K562 (cell line): ENCODE data around the gene EPOP. TPM values are rescaled to one million over a fixed set of nuclear protein-coding genes. Genes with fewer than 3 reads are reported as not detected.

ENCODE experiments used
- COPS2 ChIP-seq: fragments of 450-650 bp; conservative IDR thresholded peaks from 2 replicates; pipeline ENCODE4 v1.6.1; 2016; ENCODE audit warnings: mild to moderate bottlenecking, moderate library complexity
- ETS2 ChIP-seq: IDR thresholded peaks from 2 replicates; pipeline ENCODE4 v1.6.1; 2016; ENCODE audit warnings: borderline replicate concordance, missing genetic modification characterization, mild to moderate bottlenecking, moderate library complexity, missing compliant biosample characterization; ENCODE audit not compliant: poor library complexity, severe bottlenecking
- EWSR1 ChIP-seq: fragments of 450-650 bp; IDR thresholded peaks from 2 replicates; pipeline ENCODE4 v1.6.1; 2018; ENCODE audit warnings: borderline replicate concordance, mild to moderate bottlenecking, low read depth, moderate library complexity; ENCODE audit not compliant: partially characterized antibody
- GTF2E2 ChIP-seq: fragments of 200-800 bp; sonication (Bioruptor generic); IDR thresholded peaks from 2 replicates; pipeline ENCODE4 v1.6.1; 2016; ENCODE audit warnings: missing genetic modification characterization, missing compliant biosample characterization
- KDM5B ChIP-seq: fragments of 200-600 bp; sonication (generic); IDR thresholded peaks from 2 replicates; pipeline ENCODE4 v1.6.1; 2012; ENCODE audit warnings: low read depth, mild to moderate bottlenecking, moderate library complexity, low read length, control low read depth, inconsistent platforms; ENCODE audit not compliant: insufficient replicate concordance
- MED1 ChIP-seq: sonication (generic); formaldehyde crosslinking; IDR thresholded peaks from 2 replicates; pipeline ENCODE4 v1.8.1; 2023; ENCODE audit warnings: missing genetic modification reagents, borderline replicate concordance
- MYC ChIP-seq, 2 experiments: fragments of 250-450 bp in 1 of 2; sonication (Bioruptor Pico) in 1 of 2; IDR thresholded peaks; 2 replicates each; pipeline versions ENCODE4 v1.5.1 to v1.6.1; 2012 to 2021; ENCODE audit warnings: low read depth in 2 of 2, borderline replicate concordance in 1 of 2, improper control_type of control experiment in 1 of 2, low read length in 1 of 2, mild to moderate bottlenecking in 1 of 2, moderate library complexity in 1 of 2
- RBM17 ChIP-seq: fragments of 200-400 bp; formaldehyde crosslinking; IDR thresholded peaks from 2 replicates; pipeline ENCODE4 v1.6.1; 2017; ENCODE audit warnings: low read depth, mild to moderate bottlenecking, low read length, borderline replicate concordance
- SMAD2 ChIP-seq: fragments of 150-350 bp; IDR thresholded peaks from 2 replicates; pipeline ENCODE4 v1.6.1; 2014; ENCODE audit warnings: low read depth, mild to moderate bottlenecking, low read length
- ZBTB1 ChIP-seq: sonication (generic); formaldehyde crosslinking; IDR thresholded peaks from 2 replicates; pipeline ENCODE4 v1.8.1; 2023; ENCODE audit warnings: missing genetic modification reagents, low read depth, mild to moderate bottlenecking, borderline replicate concordance
- ZBTB7A ChIP-seq: IDR thresholded peaks from 2 replicates; pipeline ENCODE4 v1.6.1; 2011; ENCODE audit warnings: low read depth, mild to moderate bottlenecking, low read length, moderate library complexity, borderline replicate concordance; ENCODE audit not compliant: control insufficient read depth
- ZFP1 ChIP-seq: fragments of 450-650 bp; formaldehyde crosslinking; IDR thresholded peaks from 2 replicates; pipeline ENCODE4 v1.4.0; 2020; ENCODE audit warnings: mild to moderate bottlenecking, mixed read lengths
- ZNF764 ChIP-seq: fragments of 250-450 bp; sonication (Bioruptor Pico); IDR thresholded peaks from 2 replicates; pipeline ENCODE4 v1.4.0; 2020; ENCODE audit warnings: low read depth, mild to moderate bottlenecking, moderate library complexity
- polyA plus RNA-seq, 8 experiments: library from polyadenylated mRNA; depleted of rRNA in 4 of 8; stranded (reverse) in 5 of 8; unstranded in 3 of 8; fragments of >200 nt; fragmentation: Nextera tagmentation in 2 of 8; fragmentation: Illumina TruSeq in 1 of 8; extraction: Ambion mirVana in 2 of 8; extraction: Trizol in 1 of 8; gene quantifications; 2 replicates each; pipeline versions ENCODE4 v1.2.1 to v1.2.3, GENCODE V29; 2011 to 2014; ENCODE audit warnings: inconsistent platforms in 1 of 8, missing spikeins in 1 of 8
- total RNA-seq, 7 experiments: library from RNA; depleted of rRNA in 6 of 7; stranded (reverse); fragments of >200 nt in 6 of 7; fragmentation: Illumina TruSeq in 2 of 7; extraction: Trizol in 2 of 7; gene quantifications; 2 replicates each; pipeline versions ENCODE4 v1.2.1 to v1.2.3, GENCODE V29; 2011 to 2021; ENCODE audit warnings: low replicate concordance in 1 of 7
- TF ChIP-seq, protein P1 (sequence below): fragments of 450-650 bp; IDR thresholded peaks from 2 replicates; pipeline ENCODE4 v1.6.1; 2016
- TF ChIP-seq, protein P2 (sequence below): fragments of 250-450 bp; sonication (Bioruptor Pico); IDR thresholded peaks from 2 replicates; pipeline ENCODE4 v1.6.1; 2021; ENCODE audit warnings: mild to moderate bottlenecking
- TF ChIP-seq, protein P3 (sequence below): sonication (generic); formaldehyde crosslinking; IDR thresholded peaks from 2 replicates; pipeline ENCODE4 v1.9.0; 2022; ENCODE audit warnings: mild to moderate bottlenecking, missing genetic modification reagents
- TF ChIP-seq, protein P4 (sequence below): fragments of 450-650 bp; formaldehyde crosslinking; IDR thresholded peaks from 2 replicates; pipeline ENCODE4 v1.4.0; 2020; ENCODE audit warnings: mild to moderate bottlenecking, moderate library complexity
- TF ChIP-seq, protein P5 (sequence below): fragments of 450-650 bp; IDR thresholded peaks from 2 replicates; pipeline ENCODE4 v1.6.1; 2016; ENCODE audit warnings: antibody characterized with exemption
- TF ChIP-seq, protein P6 (sequence below): fragments of 450-650 bp; IDR thresholded peaks from 2 replicates; pipeline ENCODE4 v1.6.1; 2018; ENCODE audit warnings: mild to moderate bottlenecking, low read depth; ENCODE audit not compliant: partially characterized antibody

Gene EPOP
- total and polyA plus RNA-seq, 9 of the 15 experiments (the other 6 are each of a cell fraction or from before 2014, with no cell fraction given), result 0.41 to 10.6 (median 4.6) TPM

DNA sequence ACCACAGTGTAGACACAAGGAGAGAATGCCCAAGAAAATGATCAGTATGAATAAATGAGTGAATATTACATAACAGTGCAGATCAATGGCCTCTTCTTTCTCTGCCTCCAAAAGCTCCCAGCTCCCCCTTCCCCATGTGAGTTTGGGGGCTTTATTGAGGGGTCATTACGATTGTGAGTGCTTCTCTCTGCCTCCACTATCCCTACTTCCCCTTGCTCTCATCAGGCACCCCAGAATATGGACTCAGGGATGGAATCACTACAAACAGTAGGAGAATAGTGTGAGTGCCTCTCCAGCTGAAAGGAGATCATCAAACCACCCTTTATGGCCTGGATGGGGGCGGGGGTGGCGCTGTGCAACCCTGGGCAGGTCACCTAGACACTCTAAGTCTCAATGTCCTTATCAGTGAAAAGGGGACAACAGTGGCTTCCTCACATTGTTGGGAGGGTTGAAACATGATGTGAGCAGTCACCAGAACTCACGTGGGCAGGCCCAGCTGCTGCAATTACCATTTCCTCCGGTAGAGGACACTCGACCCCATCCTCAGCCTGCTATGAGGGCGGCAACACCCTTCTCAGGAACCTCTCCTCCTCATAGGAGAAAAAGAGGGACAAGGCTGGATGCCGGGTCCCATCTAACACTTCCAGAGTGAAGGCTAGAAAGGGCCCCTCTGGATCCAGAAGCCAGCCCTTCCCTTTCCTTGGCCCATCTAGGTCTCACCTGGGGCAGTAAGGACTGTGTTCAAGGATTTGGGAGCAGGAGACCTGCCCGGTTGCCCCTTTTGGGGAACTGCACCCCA lies 2.1 kb upstream of the EPOP start (continued):
- TF ChIP-seq, protein P1, sequence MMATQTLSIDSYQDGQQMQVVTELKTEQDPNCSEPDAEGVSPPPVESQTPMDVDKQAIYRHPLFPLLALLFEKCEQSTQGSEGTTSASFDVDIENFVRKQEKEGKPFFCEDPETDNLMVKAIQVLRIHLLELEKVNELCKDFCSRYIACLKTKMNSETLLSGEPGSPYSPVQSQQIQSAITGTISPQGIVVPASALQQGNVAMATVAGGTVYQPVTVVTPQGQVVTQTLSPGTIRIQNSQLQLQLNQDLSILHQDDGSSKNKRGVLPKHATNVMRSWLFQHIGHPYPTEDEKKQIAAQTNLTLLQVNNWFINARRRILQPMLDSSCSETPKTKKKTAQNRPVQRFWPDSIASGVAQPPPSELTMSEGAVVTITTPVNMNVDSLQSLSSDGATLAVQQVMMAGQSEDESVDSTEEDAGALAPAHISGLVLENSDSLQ, result peak; percentile 27
- TF ChIP-seq, protein P2, sequence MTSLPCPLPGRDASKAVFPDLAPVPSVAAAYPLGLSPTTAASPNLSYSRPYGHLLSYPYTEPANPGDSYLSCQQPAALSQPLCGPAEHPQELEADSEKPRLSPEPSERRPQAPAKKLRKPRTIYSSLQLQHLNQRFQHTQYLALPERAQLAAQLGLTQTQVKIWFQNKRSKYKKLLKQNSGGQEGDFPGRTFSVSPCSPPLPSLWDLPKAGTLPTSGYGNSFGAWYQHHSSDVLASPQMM (CRISPR knock-in tag), result no peak
- TF ChIP-seq MYC (IDR thresholded peaks at IDR 0.05; ENCODE audit: low read depth, low read length) (peak; percentile 92), MYC (CRISPR knock-in tag; IDR thresholded peaks at IDR 0.05; ENCODE audit: borderline replicate concordance, low read depth) (no peak), MED1 (CRISPR knock-in tag) (no peak), KDM5B (no peak), ETS2 (tag) (no peak), COPS2 (no peak), EWSR1 (no peak), ZNF764 (CRISPR knock-in tag) (no peak), RBM17 (no peak), ZBTB7A (no peak), ZFP1 (CRISPR knock-in tag) (no peak), SMAD2 (no peak), ZBTB1 (CRISPR knock-in tag) (no peak), GTF2E2 (tag) (no peak)
- TF ChIP-seq, protein P3, sequence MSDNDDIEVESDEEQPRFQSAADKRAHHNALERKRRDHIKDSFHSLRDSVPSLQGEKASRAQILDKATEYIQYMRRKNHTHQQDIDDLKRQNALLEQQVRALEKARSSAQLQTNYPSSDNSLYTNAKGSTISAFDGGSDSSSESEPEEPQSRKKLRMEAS (CRISPR knock-in tag), result peak; percentile 73
- TF ChIP-seq, protein P4, sequence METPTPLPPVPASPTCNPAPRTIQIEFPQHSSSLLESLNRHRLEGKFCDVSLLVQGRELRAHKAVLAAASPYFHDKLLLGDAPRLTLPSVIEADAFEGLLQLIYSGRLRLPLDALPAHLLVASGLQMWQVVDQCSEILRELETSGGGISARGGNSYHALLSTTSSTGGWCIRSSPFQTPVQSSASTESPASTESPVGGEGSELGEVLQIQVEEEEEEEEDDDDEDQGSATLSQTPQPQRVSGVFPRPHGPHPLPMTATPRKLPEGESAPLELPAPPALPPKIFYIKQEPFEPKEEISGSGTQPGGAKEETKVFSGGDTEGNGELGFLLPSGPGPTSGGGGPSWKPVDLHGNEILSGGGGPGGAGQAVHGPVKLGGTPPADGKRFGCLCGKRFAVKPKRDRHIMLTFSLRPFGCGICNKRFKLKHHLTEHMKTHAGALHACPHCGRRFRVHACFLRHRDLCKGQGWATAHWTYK, result no peak
- TF ChIP-seq, protein P5, sequence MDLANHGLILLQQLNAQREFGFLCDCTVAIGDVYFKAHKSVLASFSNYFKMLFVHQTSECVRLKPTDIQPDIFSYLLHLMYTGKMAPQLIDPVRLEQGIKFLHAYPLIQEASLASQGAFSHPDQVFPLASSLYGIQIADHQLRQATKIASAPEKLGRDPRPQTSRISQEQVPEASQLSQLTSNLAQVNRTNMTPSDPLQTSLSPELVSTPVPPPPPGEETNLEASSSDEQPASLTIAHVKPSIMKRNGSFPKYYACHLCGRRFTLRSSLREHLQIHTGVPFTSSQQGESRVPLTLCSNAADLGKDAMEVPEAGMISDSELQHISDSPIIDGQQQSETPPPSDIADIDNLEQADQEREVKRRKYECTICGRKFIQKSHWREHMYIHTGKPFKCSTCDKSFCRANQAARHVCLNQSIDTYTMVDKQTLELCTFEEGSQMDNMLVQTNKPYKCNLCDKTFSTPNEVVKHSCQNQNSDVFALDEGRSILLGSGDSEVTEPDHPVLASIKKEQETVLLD, result no peak
- TF ChIP-seq, protein P6, sequence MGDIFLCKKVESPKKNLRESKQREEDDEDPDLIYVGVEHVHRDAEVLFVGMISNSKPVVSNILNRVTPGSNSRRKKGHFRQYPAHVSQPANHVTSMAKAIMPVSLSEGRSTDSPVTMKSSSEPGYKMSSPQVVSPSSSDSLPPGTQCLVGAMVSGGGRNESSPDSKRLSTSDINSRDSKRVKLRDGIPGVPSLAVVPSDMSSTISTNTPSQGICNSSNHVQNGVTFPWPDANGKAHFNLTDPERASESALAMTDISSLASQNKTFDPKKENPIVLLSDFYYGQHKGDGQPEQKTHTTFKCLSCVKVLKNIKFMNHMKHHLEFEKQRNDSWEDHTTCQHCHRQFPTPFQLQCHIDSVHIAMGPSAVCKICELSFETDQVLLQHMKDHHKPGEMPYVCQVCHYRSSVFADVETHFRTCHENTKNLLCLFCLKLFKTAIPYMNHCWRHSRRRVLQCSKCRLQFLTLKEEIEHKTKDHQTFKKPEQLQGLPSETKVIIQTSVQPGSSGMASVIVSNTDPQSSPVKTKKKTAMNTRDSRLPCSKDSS, result no peak
